Brain pericyte (primary cell): ENCODE data around the gene ALPP.
"Not testable (repeated sequence)": the region's sequence is repeated elsewhere in the genome, so short reads cannot be mapped to it uniquely, and the experiment has no call there.

Experiments
- DNase-seq: peaks from one replicate; pipeline ENCODE4 v3.0.0-alpha.2; 2012; ENCODE audit warnings: low read depth, low spot score

ALPP gene

GRCh38 chr2:232422051-232422450, 43.5 kb downstream of the ALPP start:
- no peak for DNase-seq

- DNase-seq = not testable (repeated sequence)
These were observed 44.4 kb downstream of the ALPP start for GRCh38 chr2:232422996-232423395.

GRCh38 chr2:232423407-232423806, 44.9 kb downstream of the ALPP start:
- DNase-seq = not testable (repeated sequence)

GRCh38 chr2:232431705-232432590, 53.4 kb downstream of the ALPP start:
- no peak for DNase-seq
